ENCODE measurements around the gene GFRA1. TPM values are rescaled to one million over a fixed set of nuclear protein-coding genes. Genes with fewer than 3 reads are reported as not detected.

The GFRA1 gene
- total and polyA plus RNA-seq, 8 donors: 1.9 to 3.5 (median 2.8) TPM

- Histone ChIP-seq H3K4me3 (no peak overlapping the region), H3K27ac (no peak overlapping the region), H3K9me3 (no peaks in the 10 kb centered on the region), H3K27me3 (peaks cover 0 to 6% of the 10 kb centered on the region in 2 donors), H3K36me3 (no peaks in the 10 kb centered on the region), H3K4me1 (no peaks in the 10 kb centered on the region)
- DNase-seq (no peak), ATAC-seq (no peak)
- intact Hi-C loops (cut with DNase I): no loop called here
- TF ChIP-seq CTCF (IDR thresholded peaks at IDR 0.05): no peak
Measured at GRCh38 chr10:116260599-116260998, 12.4 kb downstream of the GFRA1 start.

GRCh38 chr10:116259638-116260037, 13.4 kb downstream of the GFRA1 start:
- Histone ChIP-seq H3K27me3 (peaks cover 0 to 5% of the 10 kb centered on the region in 2 donors), H3K9me3 (no peaks in the 10 kb centered on the region), H3K4me1 (no peaks in the 10 kb centered on the region), H3K27ac (no peak overlapping the region), H3K36me3 (no peaks in the 10 kb centered on the region), H3K4me3 (no peak overlapping the region)
- ATAC-seq: no peak
- no peak for TF ChIP-seq CTCF (IDR thresholded peaks at IDR 0.05)
- intact Hi-C loops (cut with DNase I): no loop called here
- no peak for DNase-seq

GRCh38 chr10:116257785-116258184, 15.2 kb downstream of the GFRA1 start:
- no peak for DNase-seq
- H3K4me3 ChIP-seq: no peak overlapping the region
- H3K36me3 ChIP-seq: no peaks in the 10 kb centered on the region
- H3K27ac ChIP-seq: no peak overlapping the region
- intact Hi-C loops (cut with DNase I): no loop called here
- no peaks in the 10 kb centered on the region for H3K9me3 ChIP-seq
- ATAC-seq: no peak
- H3K27me3 ChIP-seq: peaks cover 0 to 5% of the 10 kb centered on the region in 2 donors
- H3K4me1 ChIP-seq: no peaks in the 10 kb centered on the region
- no peak for TF ChIP-seq CTCF (IDR thresholded peaks at IDR 0.05)

GRCh38 chr10:116256752-116257259, 16.2 kb downstream of the GFRA1 start:
- peaks cover 0 to 5% of the 10 kb centered on the region in 2 donors for H3K27me3 ChIP-seq
- no peak for TF ChIP-seq CTCF (IDR thresholded peaks at IDR 0.05)
- no peak overlapping the region for H3K27ac ChIP-seq
- H3K36me3 ChIP-seq: no peaks in the 10 kb centered on the region
- intact Hi-C loops (cut with DNase I): no loop called here
- no peak overlapping the region for H3K4me3 ChIP-seq
- no peaks in the 10 kb centered on the region for H3K9me3 ChIP-seq
- DNase-seq: no peak
- H3K4me1 ChIP-seq: no peaks in the 10 kb centered on the region
- no peak for ATAC-seq

- no peak for TF ChIP-seq CTCF (IDR thresholded peaks at IDR 0.05)
- intact Hi-C loops (cut with DNase I): no loop called here
- no peaks in the 10 kb centered on the region for H3K9me3 ChIP-seq
- DNase-seq: no peak
- peaks cover 0 to 5% of the 10 kb centered on the region in 2 donors for H3K27me3 ChIP-seq
- ATAC-seq: no peak
- no peaks in the 10 kb centered on the region for H3K36me3 ChIP-seq
- H3K4me1 ChIP-seq: no peaks in the 10 kb centered on the region
- H3K27ac ChIP-seq: no peak overlapping the region
- H3K4me3 ChIP-seq: no peak overlapping the region
Measured at GRCh38 chr10:116255886-116256751, 16.9 kb downstream of the GFRA1 start.

Measured in left lung (tissue), 10 donors.